Pancreas (tissue), 10 donors: ENCODE results near the gene GJA9. TPM values are rescaled to one million over a fixed set of nuclear protein-coding genes. Genes with fewer than 3 reads are reported as not detected.

Experiments
- ATAC-seq, 4 donors: fragments of 200-7000 bp; cut with Tn5 transposase; one replicate each; pipeline versions ENCODE4 v1.8.0 to v1.9.1; 2020; ENCODE audit warnings: mild to moderate bottlenecking in 4 of 4, moderate library complexity in 4 of 4
- DNase-seq, 6 donors: peaks; one replicate each; pipeline ENCODE4 v3.0.0-alpha.2; 2020
- FAIRE-seq: peaks from 2 replicates; lab custom pipeline; 2012; peaks lifted over from hg19 to GRCh38; lab: Jason Lieb, UNC
- H3K27ac ChIP-seq, 4 donors: fragments of 200-600 bp; sonication (generic); 1 replicate in 3 of 4; 2 replicates in 1 of 4; pipeline versions ENCODE4 v1.5.0 to v1.8.0; 2020
- H3K27me3 ChIP-seq, 4 donors: fragments of 200-600 bp; one replicate each; pipeline ENCODE4 v1.8.0; 2021
- H3K36me3 ChIP-seq, 3 donors: fragments of 200-600 bp; sonication (generic) in 1 of 3; one replicate each; pipeline versions ENCODE4 v1.5.0 to v1.8.0; 2020 to 2021
- H3K4me1 ChIP-seq, 3 donors: fragments of 200-600 bp; one replicate each; pipeline ENCODE4 v1.8.0; 2021
- H3K4me3 ChIP-seq, 4 donors: fragments of 200-600 bp; sonication (generic) in 2 of 4; one replicate each; pipeline versions ENCODE4 v1.5.0 to v1.8.0; 2020 to 2021
- H3K9me3 ChIP-seq, 4 donors: fragments of 200-600 bp; one replicate each; pipeline ENCODE4 v1.8.0; 2021
- WGBS, 2 donors: extraction: QIAGEN DNeasy Blood & Tissue Kit; methylation state at CpG; one replicate each; pipeline ENCODE4 v1.1.7; 2013; 5-methylcytosine and 5-hydroxymethylcytosine counted together
- intact Hi-C, 3 donors: fragments of 100-400 bp; cut with DNase I; formaldehyde crosslinking; loops; one replicate each; pipeline versions ENCODE4 v1.11.1 to v1.14.2; 2022
- polyA plus RNA-seq, 2 donors: library from polyadenylated mRNA; stranded (reverse); fragments of 200-250 nt; gene quantifications; one replicate each; pipeline ENCODE4 v1.2.3, GENCODE V29; 2013
- total RNA-seq, 6 donors: library from RNA; stranded (reverse); fragmentation: NEBNext Ultra II Directional in 4 of 6; extraction: Animal tissue kit (Norgen Biotek cat#: 25700) in 4 of 6; gene quantifications; one replicate each; pipeline versions ENCODE4 v1.2.1 to v1.2.4, GENCODE V29; 2021 to 2023
- TF ChIP-seq, protein P1 (sequence below), 4 donors: fragments of 200-600 bp; sonication (generic) in 3 of 4; IDR thresholded peaks; one replicate each; pipeline versions ENCODE4 v1.5.0 to v1.8.0; 2021; ENCODE audit warnings: antibody characterized with exemption in 4 of 4
- donor health status: healthy with polysubstance abuse.
- donor health status: DM: no; HTN: no; CAD: no; lungs with moderate emphysema.
- donor health status: DM: no; HTN: no; CAD: no.
- donor health status: control.
- donor health status: control.
- donor health status: Bipolar disorder and iron deficiency.
- donor health status: DM: yes; HTN: yes; CAD: no.
- donor health status: DM: no; HTN: no; CAD: no.
- donor health status: DM: no; HTN: no; CAD: no.
- donor health status: DM: yes; HTN: yes; CAD: no.

GJA9 gene
- total and polyA plus RNA-seq, 8 donors: not detected

DNA sequence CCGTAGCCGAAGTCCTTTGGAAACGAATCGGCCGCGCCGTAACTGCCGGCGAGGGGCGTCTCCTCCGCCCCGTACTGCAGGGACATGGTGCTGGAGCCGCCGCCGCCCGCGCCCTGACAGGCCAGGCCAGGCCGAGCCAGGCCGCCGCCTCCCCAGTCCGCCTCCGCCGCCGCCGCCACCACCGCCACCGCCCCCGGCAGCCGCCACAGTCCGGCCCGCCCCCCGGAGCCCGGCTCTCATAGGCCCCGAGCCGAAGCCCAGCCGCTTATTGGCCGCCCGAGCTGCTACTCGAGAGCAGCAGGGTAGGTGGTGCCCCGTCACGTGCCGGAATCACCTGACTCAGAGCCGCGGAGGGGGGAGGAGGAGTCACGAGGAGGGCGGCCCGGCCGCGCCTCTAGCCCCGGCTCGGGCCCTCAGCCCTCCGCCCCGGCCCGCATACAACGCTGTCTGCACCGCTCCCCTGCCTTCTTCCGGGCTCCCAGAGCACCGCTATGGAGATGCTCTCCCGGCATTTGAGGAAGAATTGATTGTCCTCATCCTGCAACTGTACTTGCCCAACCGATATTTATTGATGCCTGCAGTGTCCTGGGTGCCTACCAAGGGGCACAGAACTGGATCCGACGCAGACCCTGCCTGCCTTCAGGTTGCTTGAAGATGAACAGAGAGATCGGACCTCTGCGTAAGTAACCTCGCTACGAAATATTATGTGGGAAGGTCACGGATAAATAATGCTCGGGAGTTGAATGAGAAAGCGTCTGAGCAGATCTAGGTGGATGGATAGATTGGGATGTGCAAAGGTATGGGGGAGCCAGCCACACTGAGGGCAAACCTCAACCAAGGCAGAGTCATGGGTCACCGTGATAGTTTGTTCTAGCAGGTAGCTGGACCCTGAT, 21.6 kb downstream of the GJA9 start, which contains the start of gene RRAGC:
Gene RRAGC (minus strand): TSS at position 212 of the 893 bp plus-strand sequence. CDS start 126 bp downstream, at position 86.
- intact Hi-C loops: no loop called here
- DNase-seq (peak; percentile 99 to 100 (median 99)), ATAC-seq (peak; percentile 95 to 97 (median 97)), FAIRE-seq (no peak)
- TF ChIP-seq, protein P1, sequence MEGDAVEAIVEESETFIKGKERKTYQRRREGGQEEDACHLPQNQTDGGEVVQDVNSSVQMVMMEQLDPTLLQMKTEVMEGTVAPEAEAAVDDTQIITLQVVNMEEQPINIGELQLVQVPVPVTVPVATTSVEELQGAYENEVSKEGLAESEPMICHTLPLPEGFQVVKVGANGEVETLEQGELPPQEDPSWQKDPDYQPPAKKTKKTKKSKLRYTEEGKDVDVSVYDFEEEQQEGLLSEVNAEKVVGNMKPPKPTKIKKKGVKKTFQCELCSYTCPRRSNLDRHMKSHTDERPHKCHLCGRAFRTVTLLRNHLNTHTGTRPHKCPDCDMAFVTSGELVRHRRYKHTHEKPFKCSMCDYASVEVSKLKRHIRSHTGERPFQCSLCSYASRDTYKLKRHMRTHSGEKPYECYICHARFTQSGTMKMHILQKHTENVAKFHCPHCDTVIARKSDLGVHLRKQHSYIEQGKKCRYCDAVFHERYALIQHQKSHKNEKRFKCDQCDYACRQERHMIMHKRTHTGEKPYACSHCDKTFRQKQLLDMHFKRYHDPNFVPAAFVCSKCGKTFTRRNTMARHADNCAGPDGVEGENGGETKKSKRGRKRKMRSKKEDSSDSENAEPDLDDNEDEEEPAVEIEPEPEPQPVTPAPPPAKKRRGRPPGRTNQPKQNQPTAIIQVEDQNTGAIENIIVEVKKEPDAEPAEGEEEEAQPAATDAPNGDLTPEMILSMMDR (IDR thresholded peaks at IDR 0.05): no peak
- no peaks in the 10 kb centered on the region for H3K9me3 ChIP-seq
- peak within 1 kb of the TSS; percentile 89 to 97 (median 93) for H3K4me3 ChIP-seq
- H3K36me3 ChIP-seq: no peaks in the 10 kb centered on the region
- H3K4me1 ChIP-seq: peaks cover 0 to 19% (median 8%) of the 10 kb centered on the region in 3 donors
- H3K27me3 ChIP-seq: no peaks in the 10 kb centered on the region
- H3K27ac ChIP-seq: peak within 1 kb of the TSS; percentile 70 to 87 (median 86)
- WGBS, 2 donors: 0 to 1% methylated on average over 56 to 69 of the region's 70 CpGs

DNA sequence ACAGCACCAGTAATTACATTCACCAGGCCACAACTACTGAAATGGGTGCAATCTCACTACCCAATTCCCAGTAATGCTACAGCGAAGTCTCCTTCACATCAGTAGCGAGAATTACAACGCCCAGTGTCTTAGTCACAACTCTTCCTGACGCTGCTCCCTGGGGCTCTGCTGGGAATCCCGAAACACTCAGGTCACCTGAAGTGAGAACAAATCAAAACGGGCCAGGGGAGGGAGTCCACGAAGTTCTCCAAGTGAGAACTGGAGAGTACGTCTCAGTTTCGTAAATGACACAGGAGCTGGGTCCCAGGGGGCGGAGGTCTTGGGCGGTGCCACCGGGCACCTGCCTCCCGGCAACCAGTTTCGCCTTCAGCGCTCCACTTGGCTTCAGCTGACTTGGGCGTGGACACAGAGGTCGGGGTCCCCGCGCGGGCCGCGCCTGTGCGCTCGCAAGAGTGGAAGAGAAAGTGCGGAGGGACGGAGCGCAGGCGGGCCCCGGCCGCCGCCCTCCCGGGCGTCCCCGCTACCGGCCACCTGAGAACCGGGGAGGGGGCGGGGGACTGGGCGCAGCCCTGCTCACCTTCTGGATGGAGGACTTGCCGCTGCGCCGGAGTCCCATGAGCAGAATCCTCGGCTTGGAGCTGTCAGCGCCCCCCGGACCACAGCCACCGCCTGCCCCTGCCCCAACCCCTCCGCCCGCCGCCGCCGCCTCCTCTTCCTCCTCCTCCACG, 22.4 kb downstream of the GJA9 start:
- ATAC-seq (peak; percentile 38 to 60 (median 50)), FAIRE-seq (no peak), DNase-seq (peak; percentile 57 to 86 (median 69))
- Histone ChIP-seq H3K4me1 (peaks cover 0 to 19% (median 8%) of the 10 kb centered on the region in 3 donors), H3K4me3 (peak overlapping the region; percentile 89 to 97 (median 93)), H3K9me3 (no peaks in the 10 kb centered on the region), H3K27me3 (no peaks in the 10 kb centered on the region), H3K27ac (peak overlapping the region; percentile 70 to 87 (median 86)), H3K36me3 (no peaks in the 10 kb centered on the region)
- intact Hi-C loops: no loop called here
- TF ChIP-seq, protein P1 (IDR thresholded peaks at IDR 0.05): no peak
- WGBS, 2 donors: 1% methylated on average over 21 to 51 of the region's 51 CpGs

DNA sequence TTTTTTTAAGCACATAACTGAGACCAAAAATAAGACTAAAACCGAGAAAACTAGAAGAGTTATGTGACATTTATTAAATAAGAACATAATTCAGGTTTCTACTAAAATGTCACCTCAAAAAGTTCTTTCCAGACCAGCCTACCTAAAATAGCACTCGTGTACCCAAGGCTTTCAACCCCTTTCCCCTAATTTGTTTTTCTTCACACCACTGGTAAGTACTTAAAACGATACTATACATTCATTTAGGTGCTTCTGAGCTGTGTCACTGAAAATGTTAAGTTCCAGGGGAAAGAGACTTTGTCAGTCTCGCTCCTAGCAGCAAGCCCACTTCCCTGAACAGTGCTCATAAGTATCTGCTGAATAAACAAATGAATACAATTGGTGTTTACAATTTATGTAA, 28.6 kb downstream of the GJA9 start:
- WGBS, 2 donors: 84 to 86% methylated on average over 4 of the region's 4 CpGs
- intact Hi-C loops: no loop called here

DNA sequence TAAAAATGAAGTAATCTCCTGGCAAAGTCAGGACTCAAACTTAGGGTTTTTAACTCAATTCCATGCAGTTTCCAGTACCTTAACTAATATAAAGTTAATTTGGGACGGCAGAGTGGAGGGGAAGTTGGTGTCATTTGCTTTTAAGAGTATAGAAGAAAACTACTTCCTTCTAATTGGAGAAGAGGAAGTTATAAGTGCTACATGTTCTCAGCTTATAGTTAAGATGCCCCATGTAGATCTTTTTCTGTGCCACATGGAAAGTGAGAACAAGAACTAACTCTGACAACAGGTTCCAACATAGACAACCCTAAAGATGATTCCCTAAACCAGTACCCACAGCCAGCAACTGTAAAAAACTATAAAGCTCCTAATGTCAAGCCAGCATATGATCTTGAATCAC, 33.3 kb downstream of the GJA9 start:
- FAIRE-seq: no peak
- no peaks in the 10 kb centered on the region for H3K9me3 ChIP-seq
- peaks cover 0 to 42% (median 0%) of the 10 kb centered on the region in 3 donors for H3K36me3 ChIP-seq
- 85 to 88% methylated on average over 1 of the region's 1 CpG for WGBS, 2 donors
- DNase-seq: no peak
- H3K4me1 ChIP-seq: no peaks in the 10 kb centered on the region
- peak in 1 of 4 donors; percentile 32 for ATAC-seq
- H3K27me3 ChIP-seq: no peaks in the 10 kb centered on the region
- H3K4me3 ChIP-seq: no peak overlapping the region
- intact Hi-C loops: no loop called here
- H3K27ac ChIP-seq: no peak overlapping the region
- TF ChIP-seq, protein P1 (IDR thresholded peaks at IDR 0.05): no peak

More for the DNA sequence above, 28.6 kb downstream of the GJA9 start:
- no peak for ATAC-seq
- H3K27ac ChIP-seq: no peak overlapping the region
- no peaks in the 10 kb centered on the region for H3K27me3 ChIP-seq
- no peak overlapping the region for H3K4me3 ChIP-seq
- peaks cover 0 to 38% (median 0%) of the 10 kb centered on the region in 3 donors for H3K36me3 ChIP-seq
- TF ChIP-seq, protein P1 (IDR thresholded peaks at IDR 0.05): no peak
- no peak for FAIRE-seq
- DNase-seq: no peak
- peaks cover 0 to 12% (median 3%) of the 10 kb centered on the region in 3 donors for H3K4me1 ChIP-seq
- H3K9me3 ChIP-seq: no peaks in the 10 kb centered on the region
